Esophagus squamous epithelium (tissue), 5 donors: ENCODE results near the gene ADRM1. TPM values are rescaled to one million over a fixed set of nuclear protein-coding genes. Genes with fewer than 3 reads are reported as not detected.

Experiments
- DNase-seq: peaks from one replicate; lab custom pipeline; 2025; lab: John Stamatoyannopoulos, UW
- H3K27ac ChIP-seq, 4 donors: fragments of 200-600 bp; sonication (generic); one replicate each; pipeline ENCODE4 v1.5.1; 2016 to 2019; ENCODE audit warnings: mild to moderate bottlenecking in 1 of 4
- H3K27me3 ChIP-seq, 4 donors: fragments of 200-600 bp; sonication (generic); 1 replicate in 3 of 4; 2 replicates in 1 of 4; pipeline versions ENCODE4 v1.5.1 to v1.6.0; 2017 to 2021; ENCODE audit warnings: antibody characterized with exemption in 1 of 4
- H3K36me3 ChIP-seq, 3 donors: fragments of 200-600 bp; sonication (generic); one replicate each; pipeline ENCODE4 v1.5.1; 2016 to 2019
- H3K4me1 ChIP-seq, 3 donors: fragments of 200-600 bp; sonication (generic); one replicate each; pipeline ENCODE4 v1.5.1; 2017 to 2019
- H3K4me3 ChIP-seq, 4 donors: fragments of 200-600 bp; sonication (generic); 1 replicate in 3 of 4; 2 replicates in 1 of 4; pipeline ENCODE4 v1.5.1; 2016 to 2019; ENCODE audit warnings: mild to moderate bottlenecking in 2 of 4, moderate library complexity in 1 of 4
- H3K9me3 ChIP-seq, 3 donors: fragments of 200-600 bp; sonication (generic); one replicate each; pipeline ENCODE4 v1.5.1; 2016 to 2019
- CTCF ChIP-seq, 6 experiments: fragments of 450-650 bp in 4 of 6; fragments of 200-600 bp in 2 of 6; sonication (generic) in 2 of 6; IDR thresholded peaks; one replicate each; pipeline ENCODE4 v1.5.1; 2016 to 2019; ENCODE audit warnings: antibody characterized with exemption in 6 of 6, mild to moderate bottlenecking in 4 of 6, moderate library complexity in 4 of 6
- POLR2A ChIP-seq, 4 donors: fragments of 450-650 bp; IDR thresholded peaks; one replicate each; pipeline ENCODE4 v1.6.1; 2017; ENCODE audit warnings: antibody characterized with exemption in 4 of 4, mild to moderate bottlenecking in 4 of 4, moderate library complexity in 3 of 4
- WGBS, 2 donors: methylation state at CpG; one replicate each; pipeline ENCODE4 v1.1.5; 2018; 5-methylcytosine and 5-hydroxymethylcytosine counted together
- intact Hi-C: fragments of 100-400 bp; cut with DNase I; formaldehyde crosslinking; loops from one replicate; pipeline ENCODE4 v1.15.0; 2022
- total RNA-seq, 4 donors: library from RNA; depleted of rRNA; stranded (reverse); fragments of >200 nt; gene quantifications; one replicate each; pipeline ENCODE4 v1.1.0, GENCODE V29; 2016
- donor health status: DM: yes; HTN: yes; CAD: no.

Gene ADRM1
- total RNA-seq, 4 donors from 2014 or later: 126 to 173 (median 133) TPM

GRCh38 chr20:62345681-62346370 lies 43.0 kb downstream of the ADRM1 start:
- WGBS, 2 donors: 85 to 100% methylated on average over 2 to 12 of the region's 25 CpGs
- DNase-seq: no peak
- Histone ChIP-seq H3K36me3 (peaks cover 0 to 95% (median 19%) of the 10 kb centered on the region in 3 donors), H3K4me3 (no peak overlapping the region), H3K27me3 (no peaks in the 10 kb centered on the region), H3K4me1 (peaks cover 5 to 12% (median 7%) of the 10 kb centered on the region in 3 donors), H3K9me3 (no peaks in the 10 kb centered on the region), H3K27ac (peak overlapping the region in 1 of 4 donors; percentile 17)
- no peak for TF ChIP-seq CTCF (IDR thresholded peaks at IDR 0.05)
- TF ChIP-seq POLR2A (IDR thresholded peaks at IDR 0.05): no peak
- intact Hi-C loops: no loop called here

- H3K27me3 ChIP-seq: no peaks in the 10 kb centered on the region
- peaks cover 7 to 20% (median 13%) of the 10 kb centered on the region in 3 donors for H3K4me1 ChIP-seq
- H3K9me3 ChIP-seq: no peaks in the 10 kb centered on the region
- no peak for DNase-seq
- intact Hi-C loops: no loop called here
- H3K36me3 ChIP-seq: peaks cover 4 to 95% (median 20%) of the 10 kb centered on the region in 3 donors
- H3K27ac ChIP-seq: peak overlapping the region in 1 of 4 donors; percentile 17
- no peak overlapping the region for H3K4me3 ChIP-seq
- TF ChIP-seq POLR2A (IDR thresholded peaks at IDR 0.05) (no peak), CTCF (IDR thresholded peaks at IDR 0.05) (no peak)
- 90 to 100% methylated on average over 1 to 17 of the region's 34 CpGs for WGBS, 2 donors
Measured at GRCh38 chr20:62346398-62347150, 43.8 kb downstream of the ADRM1 start.

- TF ChIP-seq CTCF (IDR thresholded peaks at IDR 0.05): no peak
- TF ChIP-seq POLR2A (IDR thresholded peaks at IDR 0.05): no peak
- H3K4me3 ChIP-seq: no peak overlapping the region
- WGBS, 2 donors: 97% methylated on average over 6 of the region's 10 CpGs; no CpG with 5 or more reads in 1 of the 2 donors
- no peaks in the 10 kb centered on the region for H3K9me3 ChIP-seq
- peaks cover 6 to 95% (median 22%) of the 10 kb centered on the region in 3 donors for H3K36me3 ChIP-seq
- no peak for DNase-seq
- no peak overlapping the region for H3K27ac ChIP-seq
- intact Hi-C loops: no loop called here
- peaks cover 8 to 25% (median 15%) of the 10 kb centered on the region in 3 donors for H3K4me1 ChIP-seq
- no peaks in the 10 kb centered on the region for H3K27me3 ChIP-seq
Measured at GRCh38 chr20:62347151-62347404, 44.3 kb downstream of the ADRM1 start.

GRCh38 chr20:62347445-62347844 lies 44.6 kb downstream of the ADRM1 start:
- WGBS, 2 donors: 80 to 81% methylated on average over 3 to 5 of the region's 9 CpGs
- intact Hi-C loops: no loop called here
- peak overlapping the region in 1 of 4 donors; percentile 10 for H3K27ac ChIP-seq
- no peak overlapping the region for H3K4me3 ChIP-seq
- no peaks in the 10 kb centered on the region for H3K27me3 ChIP-seq
- TF ChIP-seq CTCF (IDR thresholded peaks at IDR 0.05) (no peak), POLR2A (IDR thresholded peaks at IDR 0.05) (no peak)
- peaks cover 11 to 29% (median 18%) of the 10 kb centered on the region in 3 donors for H3K4me1 ChIP-seq
- no peaks in the 10 kb centered on the region for H3K9me3 ChIP-seq
- peaks cover 6 to 95% (median 22%) of the 10 kb centered on the region in 3 donors for H3K36me3 ChIP-seq
- DNase-seq: no peak

- WGBS, 2 donors: 94% methylated on average over 1 of the region's 1 CpG
- H3K36me3 ChIP-seq: peaks cover 6 to 86% (median 22%) of the 10 kb centered on the region in 3 donors
- TF ChIP-seq CTCF (IDR thresholded peaks at IDR 0.05) (no peak), POLR2A (IDR thresholded peaks at IDR 0.05) (no peak)
Measured at GRCh38 chr20:62348604-62349003, 45.8 kb downstream of the ADRM1 start.

More at GRCh38 chr20:62348604-62349003, 45.8 kb downstream of the ADRM1 start:
- intact Hi-C loops: no loop called here
- H3K9me3 ChIP-seq: no peaks in the 10 kb centered on the region
- H3K27ac ChIP-seq: peak overlapping the region in 1 of 4 donors; percentile 25
- H3K27me3 ChIP-seq: no peaks in the 10 kb centered on the region
- no peak overlapping the region for H3K4me3 ChIP-seq
- H3K4me1 ChIP-seq: peaks cover 21 to 40% (median 30%) of the 10 kb centered on the region in 3 donors
- no peak for DNase-seq
